Measurements from ENCODE around the gene PIGQ.

DNA sequence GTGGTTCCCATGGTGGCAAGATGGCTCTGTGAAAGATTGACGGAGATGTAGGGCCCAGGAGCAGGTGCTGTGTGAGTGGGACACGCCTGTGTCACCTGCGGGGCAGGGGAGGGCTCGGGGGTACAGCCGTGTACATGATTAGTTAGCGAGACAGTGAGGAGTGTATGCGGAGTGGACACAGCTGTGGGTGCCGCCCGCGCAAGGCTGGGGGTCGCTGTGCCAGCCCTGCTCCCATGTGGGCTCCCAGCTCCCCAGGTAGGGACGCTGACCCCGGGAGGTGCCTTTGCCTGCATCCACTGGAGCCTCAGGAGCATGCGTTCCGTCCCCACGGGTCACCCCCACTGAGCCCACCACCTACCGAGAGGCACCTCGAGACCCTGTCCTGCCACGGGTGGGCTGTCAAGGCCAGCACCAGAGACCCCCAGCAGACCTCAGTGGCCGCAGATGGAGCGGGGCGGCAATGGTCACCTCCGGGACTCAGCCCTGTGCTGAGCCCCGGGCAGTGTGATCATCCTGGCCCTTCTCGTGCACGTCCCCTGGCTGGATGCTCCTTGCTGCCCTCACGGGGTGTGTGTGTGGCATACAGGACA is 34.8 kb upstream of the PIGQ start:
- TF ChIP-seq POLR2A (IDR thresholded peaks at IDR 0.05; ENCODE audit: low read depth, low read length) (no peak), POLR2AphosphoS5 (IDR thresholded peaks at IDR 0.05; ENCODE audit: low read depth, low read length) (no peak), TAF1 (IDR thresholded peaks at IDR 0.05; ENCODE audit: borderline replicate concordance, low read depth, low read length) (no peak)
